WTC11 (cell line): Measurements from ENCODE around the gene ARHGAP30. TPM values are rescaled to one million over a fixed set of nuclear protein-coding genes. Genes with fewer than 3 reads are reported as not detected.

Experiments
- ATAC-seq: fragments of 200-7000 bp; cut with Tn5 transposase; 2 replicates; pipeline ENCODE4 v1.10.0; 2021; ENCODE audit warnings: mild to moderate bottlenecking, moderate library complexity
- CTCF ChIA-PET: fragments of 300-600 bp; sonication (Branson Sonifier 250); formaldehyde crosslinking; loops from one replicate; lab custom pipeline; 2021; ENCODE audit warnings: antibody characterized with exemption; lab: Charles Lee
- POLR2A ChIA-PET: fragments of 350-600 bp; sonication (Branson Sonifier 250); formaldehyde crosslinking; loops from one replicate; lab custom pipeline; 2021; ENCODE audit warnings: antibody characterized with exemption; lab: Charles Lee
- DNase-seq: peaks from one replicate; pipeline ENCODE4 v3.0.0; 2021; ENCODE audit warnings: low spot score
- H3K27ac Mint-ChIP-seq: 2 replicates; pipeline ENCODE4 v1.8.0; 2021; ENCODE audit warnings: mixed read lengths
- H3K27me3 Mint-ChIP-seq: 2 replicates; pipeline ENCODE4 v1.8.0; 2021; ENCODE audit warnings: low read depth, mild to moderate bottlenecking, moderate library complexity, mixed read lengths
- H3K36me3 Mint-ChIP-seq: 2 replicates; pipeline ENCODE4 v1.8.0; 2021; ENCODE audit warnings: mixed read lengths
- H3K4me1 Mint-ChIP-seq: 2 replicates; pipeline ENCODE4 v1.8.0; 2022; ENCODE audit warnings: mixed read lengths
- H3K4me3 Mint-ChIP-seq: 2 replicates; pipeline ENCODE4 v1.8.0; 2021; ENCODE audit warnings: mild to moderate bottlenecking, moderate library complexity, mixed read lengths
- H3K9me3 Mint-ChIP-seq: 2 replicates; pipeline ENCODE4 v1.8.0; 2021; ENCODE audit warnings: mixed read lengths
- CBFB ChIP-seq: sonication (generic); formaldehyde crosslinking; IDR thresholded peaks from 2 replicates; pipeline ENCODE4 v1.8.1; 2022; ENCODE audit warnings: mild to moderate bottlenecking, low read depth, missing genetic modification reagents
- CDX4 ChIP-seq: fragments of 250-450 bp; sonication (Bioruptor Pico); IDR thresholded peaks from 2 replicates; pipeline ENCODE4 v1.9.0; 2021; ENCODE audit warnings: moderate library complexity, mild to moderate bottlenecking, inconsistent platforms, borderline replicate concordance
- E2F1 ChIP-seq: sonication (generic); formaldehyde crosslinking; IDR thresholded peaks from 2 replicates; pipeline ENCODE4 v1.8.0; 2022; ENCODE audit warnings: mild to moderate bottlenecking, missing genetic modification reagents
- E2F4 ChIP-seq: sonication (generic); formaldehyde crosslinking; IDR thresholded peaks from 2 replicates; pipeline ENCODE4 v1.8.1; 2022; ENCODE audit warnings: low read depth, mild to moderate bottlenecking, moderate library complexity, missing genetic modification reagents, borderline replicate concordance
- ESRRA ChIP-seq: sonication (generic); formaldehyde crosslinking; IDR thresholded peaks from 2 replicates; pipeline ENCODE4 v1.8.1; 2022; ENCODE audit warnings: mild to moderate bottlenecking, missing genetic modification reagents, borderline replicate concordance
- ETV6 ChIP-seq: sonication (generic); formaldehyde crosslinking; IDR thresholded peaks from 2 replicates; pipeline ENCODE4 v1.8.1; 2022; ENCODE audit warnings: mild to moderate bottlenecking, missing genetic modification reagents
- FOXK1 ChIP-seq: sonication (generic); formaldehyde crosslinking; IDR thresholded peaks from 2 replicates; pipeline ENCODE4 v1.8.0; 2022; ENCODE audit warnings: mild to moderate bottlenecking, moderate library complexity, missing genetic modification reagents
- FOXP1 ChIP-seq: sonication (generic); formaldehyde crosslinking; IDR thresholded peaks from 2 replicates; pipeline ENCODE4 v1.8.0; 2022; ENCODE audit warnings: missing genetic modification reagents, mild to moderate bottlenecking, moderate library complexity, borderline replicate concordance
- GRHL2 ChIP-seq: fragments of 250-450 bp; sonication (Bioruptor Pico); IDR thresholded peaks from 2 replicates; pipeline ENCODE4 v1.8.0; 2022; ENCODE audit warnings: mild to moderate bottlenecking, moderate library complexity; ENCODE audit not compliant: insufficient replicate concordance, severe bottlenecking
- KAT7 ChIP-seq: sonication (generic); formaldehyde crosslinking; IDR thresholded peaks from 2 replicates; pipeline ENCODE4 v1.8.1; 2023; ENCODE audit warnings: missing genetic modification reagents, mild to moderate bottlenecking, borderline replicate concordance
- NR3C1 ChIP-seq: sonication (generic); formaldehyde crosslinking; conservative IDR thresholded peaks from 2 replicates; pipeline ENCODE4 v1.8.1; 2023; ENCODE audit warnings: low read depth, mild to moderate bottlenecking, missing genetic modification reagents
- OVOL2 ChIP-seq: fragments of 250-450 bp; sonication (Bioruptor Pico); IDR thresholded peaks from 2 replicates; pipeline ENCODE4 v1.9.0; 2021; ENCODE audit warnings: mild to moderate bottlenecking, borderline replicate concordance
- PRDM15 ChIP-seq: sonication (generic); formaldehyde crosslinking; IDR thresholded peaks from 2 replicates; pipeline ENCODE4 v1.8.0; 2022; ENCODE audit warnings: missing genetic modification reagents
- STAT6 ChIP-seq: sonication (generic); formaldehyde crosslinking; conservative IDR thresholded peaks from 2 replicates; pipeline ENCODE4 v1.8.1; 2023; ENCODE audit warnings: mild to moderate bottlenecking, low read depth, missing genetic modification reagents, moderate library complexity
- TCF7 ChIP-seq: sonication (generic); formaldehyde crosslinking; IDR thresholded peaks from 2 replicates; pipeline ENCODE4 v1.8.0; 2022; ENCODE audit warnings: mild to moderate bottlenecking, low read depth, missing genetic modification reagents, moderate library complexity
- TEAD4 ChIP-seq: sonication (generic); formaldehyde crosslinking; IDR thresholded peaks from 2 replicates; pipeline ENCODE4 v1.8.0; 2022; ENCODE audit warnings: mild to moderate bottlenecking, missing genetic modification reagents
- USF1 ChIP-seq: sonication (generic); formaldehyde crosslinking; IDR thresholded peaks from 2 replicates; pipeline ENCODE4 v1.8.0; 2022; ENCODE audit warnings: mild to moderate bottlenecking, missing genetic modification reagents
- ZNF671 ChIP-seq: fragments of 250-450 bp; sonication (Bioruptor Pico); IDR thresholded peaks from 2 replicates; pipeline ENCODE4 v1.8.0; 2021; ENCODE audit warnings: mild to moderate bottlenecking
- total RNA-seq: library from RNA; stranded (reverse); gene quantifications from 3 replicates; pipeline ENCODE4 v1.2.3, GENCODE V29; 2021

Gene ARHGAP30
- total RNA-seq, 1 experiment from 2014 or later = 0.52 TPM

GRCh38 chr1:161047436-161048420, 22.0 kb downstream of the ARHGAP30 start (continued):
- TF ChIP-seq USF1 (no peak), GRHL2 (CRISPR knock-in tag) (no peak), STAT6 (CRISPR knock-in tag) (no peak), CDX4 (no peak), E2F4 (no peak), CBFB (no peak), E2F1 (CRISPR knock-in tag) (no peak), PRDM15 (CRISPR knock-in tag) (no peak), ESRRA (no peak), KAT7 (no peak), FOXP1 (CRISPR knock-in tag) (no peak)

- no peak for DNase-seq
- no peak for ATAC-seq
- ChIA-PET POLR2A (interaction anchor here (0.8 to 3.0 kb wide), 4 partner anchors 22 to 71 kb away, joined by 3 to 24 read pairs (median 10); partner anchors contain the start of genes ARHGAP30, F11R, NIT1 and PFDN2), CTCF (interaction anchor here (0.9 to 2.4 kb wide), 6 partner anchors 8 to 59 kb away, joined by 3 to 21 read pairs (median 8); partner anchors contain the start of gene F11R)
- Mint-ChIP-seq H3K4me1 (peaks cover 24% of the 10 kb centered on the region), H3K36me3 (peaks cover 32% of the 10 kb centered on the region), H3K9me3 (peaks cover 26% of the 10 kb centered on the region), H3K4me3 (peak overlapping the region; percentile 97), H3K27me3 (peaks cover 38% of the 10 kb centered on the region), H3K27ac (peak overlapping the region; percentile 100)
- TF ChIP-seq FOXK1 (CRISPR knock-in tag) (no peak), TEAD4 (no peak), E2F4 (no peak), ZNF671 (CRISPR knock-in tag) (no peak), NR3C1 (CRISPR knock-in tag) (no peak), TCF7 (CRISPR knock-in tag) (no peak), OVOL2 (CRISPR knock-in tag) (no peak), ETV6 (CRISPR knock-in tag) (no peak)
Observed at GRCh38 chr1:161046605-161047228, 23.0 kb downstream of the ARHGAP30 start.
